Measurements from ENCODE around the gene CAPN12.

CAPN12 gene

GRCh38 chr19:38701455-38702063 is 42.7 kb downstream of the CAPN12 start:
- TF ChIP-seq GATA3 (IDR thresholded peaks at IDR 0.05; ENCODE audit: low read depth, low read length) (no peak), GATA2 (IDR thresholded peaks at IDR 0.05; ENCODE audit: low read depth, low read length) (no peak)

- no peak for TF ChIP-seq GATA3 (IDR thresholded peaks at IDR 0.05; ENCODE audit: low read depth, low read length)
- TF ChIP-seq GATA2 (IDR thresholded peaks at IDR 0.05; ENCODE audit: low read depth, low read length) = no peak
These were observed 43.3 kb downstream of the CAPN12 start for GRCh38 chr19:38700902-38701454.

GRCh38 chr19:38700350-38700901 is 43.8 kb downstream of the CAPN12 start:
- TF ChIP-seq GATA2 (IDR thresholded peaks at IDR 0.05; ENCODE audit: low read depth, low read length) (no peak), GATA3 (IDR thresholded peaks at IDR 0.05; ENCODE audit: low read depth, low read length) (no peak)

GRCh38 chr19:38699647-38700349 is 44.5 kb downstream of the CAPN12 start:
- TF ChIP-seq GATA3 (IDR thresholded peaks at IDR 0.05; ENCODE audit: low read depth, low read length) (no peak), GATA2 (IDR thresholded peaks at IDR 0.05; ENCODE audit: low read depth, low read length) (no peak)

GRCh38 chr19:38699027-38699346 is 45.3 kb downstream of the CAPN12 start:
- no peak for TF ChIP-seq GATA2 (IDR thresholded peaks at IDR 0.05; ENCODE audit: low read depth, low read length)
- no peak for TF ChIP-seq GATA3 (IDR thresholded peaks at IDR 0.05; ENCODE audit: low read depth, low read length)

GRCh38 chr19:38698225-38699026 is 45.8 kb downstream of the CAPN12 start:
- no peak for TF ChIP-seq GATA2 (IDR thresholded peaks at IDR 0.05; ENCODE audit: low read depth, low read length)
- TF ChIP-seq GATA3 (IDR thresholded peaks at IDR 0.05; ENCODE audit: low read depth, low read length) = no peak

GRCh38 chr19:38697641-38698071 is 46.6 kb downstream of the CAPN12 start:
- TF ChIP-seq GATA3 (IDR thresholded peaks at IDR 0.05; ENCODE audit: low read depth, low read length) = no peak
- TF ChIP-seq GATA2 (IDR thresholded peaks at IDR 0.05; ENCODE audit: low read depth, low read length) = no peak

- TF ChIP-seq GATA3 (IDR thresholded peaks at IDR 0.05; ENCODE audit: low read depth, low read length) (no peak), GATA2 (IDR thresholded peaks at IDR 0.05; ENCODE audit: low read depth, low read length) (no peak)
These were observed 47.1 kb downstream of the CAPN12 start for GRCh38 chr19:38697197-38697596.

- TF ChIP-seq GATA3 (IDR thresholded peaks at IDR 0.05; ENCODE audit: low read depth, low read length) = no peak
- TF ChIP-seq GATA2 (IDR thresholded peaks at IDR 0.05; ENCODE audit: low read depth, low read length) = no peak
These were observed 47.6 kb downstream of the CAPN12 start for GRCh38 chr19:38696729-38697055.

- TF ChIP-seq GATA2 (IDR thresholded peaks at IDR 0.05; ENCODE audit: low read depth, low read length) (0 out of 2 replicates have a peak, but pooled peaks have one; percentile 19), GATA3 (IDR thresholded peaks at IDR 0.05; ENCODE audit: low read depth, low read length) (no peak)
These were observed 48.2 kb downstream of the CAPN12 start for GRCh38 chr19:38695832-38696728.

- TF ChIP-seq GATA3 (IDR thresholded peaks at IDR 0.05; ENCODE audit: low read depth, low read length) (no peak), GATA2 (IDR thresholded peaks at IDR 0.05; ENCODE audit: low read depth, low read length) (no peak)
These were observed 49.0 kb downstream of the CAPN12 start for GRCh38 chr19:38695317-38695683.

GRCh38 chr19:38693380-38694223 is 50.7 kb downstream of the CAPN12 start:
- TF ChIP-seq GATA3 (IDR thresholded peaks at IDR 0.05; ENCODE audit: low read depth, low read length) = no peak
- TF ChIP-seq GATA2 (IDR thresholded peaks at IDR 0.05; ENCODE audit: low read depth, low read length) = no peak

All from SH-SY5Y (cell line).